ENCODE measurements around the gene ITGBL1. TPM values are rescaled to one million over a fixed set of nuclear protein-coding genes. Genes with fewer than 3 reads are reported as not detected.

Gene ITGBL1
- total RNA-seq, 2 experiments from 2014 or later: not detected

DNA sequence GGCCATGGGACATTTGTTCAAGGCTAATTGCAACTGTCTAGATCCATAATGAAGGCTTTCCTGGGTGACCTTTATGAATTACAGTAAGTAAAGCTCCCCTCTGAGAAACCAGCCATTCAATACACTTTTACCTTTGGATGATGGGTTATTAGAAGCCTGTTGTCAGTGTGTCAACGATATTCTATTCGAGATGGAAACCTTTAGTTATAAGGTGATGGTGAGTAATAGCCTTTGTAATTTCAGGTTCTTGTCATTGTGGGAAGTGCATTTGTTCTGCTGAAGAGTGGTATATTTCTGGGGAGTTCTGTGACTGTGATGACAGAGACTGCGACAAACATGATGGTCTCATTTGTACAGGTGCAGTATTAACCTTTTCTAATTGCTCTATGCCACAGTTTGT lies 261.7 kb downstream of the ITGBL1 start:
- no peaks in the 10 kb centered on the region for H3K79me2 ChIP-seq (ENCODE audit: insufficient read depth, low read depth, low read length)
- H3K9me3 ChIP-seq (ENCODE audit: low read length): no peaks in the 10 kb centered on the region
- H3K4me3 ChIP-seq (ENCODE audit: low read depth, low read length, poor library complexity, severe bottlenecking): no peak overlapping the region
- no peaks in the 10 kb centered on the region for H3K36me3 ChIP-seq (ENCODE audit: insufficient read depth, low read length)
- H3K9me2 ChIP-seq (ENCODE audit: insufficient read depth, low read length): no peaks in the 10 kb centered on the region
- no peak for DNase-seq (ENCODE audit: low spot score)
- ChIA-PET CTCF (ENCODE audit: unreplicated experiment) (no interaction called here), POLR2A (no interaction called here)
- intact Hi-C loops (cut with micrococcal nuclease; ENCODE audit: unreplicated experiment): no loop called here
- no peak overlapping the region for H3K4me2 ChIP-seq (ENCODE audit: low read length)
- no peaks in the 10 kb centered on the region for H3K4me1 ChIP-seq (ENCODE audit: insufficient read depth, low read length, poor library complexity, severe bottlenecking)
- H2AFZ ChIP-seq (ENCODE audit: low read length): no peak overlapping the region
- H3K27ac ChIP-seq (ENCODE audit: low read depth, low read length, poor library complexity, severe bottlenecking): no peak overlapping the region
- TF ChIP-seq, protein P1, sequence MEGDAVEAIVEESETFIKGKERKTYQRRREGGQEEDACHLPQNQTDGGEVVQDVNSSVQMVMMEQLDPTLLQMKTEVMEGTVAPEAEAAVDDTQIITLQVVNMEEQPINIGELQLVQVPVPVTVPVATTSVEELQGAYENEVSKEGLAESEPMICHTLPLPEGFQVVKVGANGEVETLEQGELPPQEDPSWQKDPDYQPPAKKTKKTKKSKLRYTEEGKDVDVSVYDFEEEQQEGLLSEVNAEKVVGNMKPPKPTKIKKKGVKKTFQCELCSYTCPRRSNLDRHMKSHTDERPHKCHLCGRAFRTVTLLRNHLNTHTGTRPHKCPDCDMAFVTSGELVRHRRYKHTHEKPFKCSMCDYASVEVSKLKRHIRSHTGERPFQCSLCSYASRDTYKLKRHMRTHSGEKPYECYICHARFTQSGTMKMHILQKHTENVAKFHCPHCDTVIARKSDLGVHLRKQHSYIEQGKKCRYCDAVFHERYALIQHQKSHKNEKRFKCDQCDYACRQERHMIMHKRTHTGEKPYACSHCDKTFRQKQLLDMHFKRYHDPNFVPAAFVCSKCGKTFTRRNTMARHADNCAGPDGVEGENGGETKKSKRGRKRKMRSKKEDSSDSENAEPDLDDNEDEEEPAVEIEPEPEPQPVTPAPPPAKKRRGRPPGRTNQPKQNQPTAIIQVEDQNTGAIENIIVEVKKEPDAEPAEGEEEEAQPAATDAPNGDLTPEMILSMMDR (conservative IDR thresholded peaks at IDR 0.05; ENCODE audit: low read length): no peak
- TF ChIP-seq EZH2phosphoT487 (IDR thresholded peaks at IDR 0.05; ENCODE audit: borderline replicate concordance, low read depth, low read length): no peak
- no peaks in the 10 kb centered on the region for H4K20me1 ChIP-seq (ENCODE audit: insufficient read depth, low read length)
- no TSS peak for BruUV-seq (replicated peaks)

DNA sequence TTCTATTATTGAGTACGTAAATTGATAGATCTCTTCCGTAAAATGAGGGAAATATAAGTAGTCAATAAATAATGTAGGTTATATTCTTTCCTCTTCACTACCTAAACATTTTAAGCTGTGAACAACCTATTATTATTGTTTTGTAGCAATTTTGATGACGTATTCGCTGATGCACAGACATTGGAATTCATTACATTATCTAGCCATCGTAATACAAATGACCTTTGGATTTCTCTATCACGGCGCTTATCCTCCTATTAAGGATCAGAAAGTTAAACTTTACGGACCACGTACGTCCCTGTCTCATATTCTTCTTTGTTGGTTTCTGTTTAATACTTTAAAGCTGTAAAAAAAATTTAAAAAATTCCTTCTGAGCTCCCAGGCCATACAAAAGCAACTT lies 264.9 kb downstream of the ITGBL1 start:
- no peaks in the 10 kb centered on the region for H3K79me2 ChIP-seq (ENCODE audit: insufficient read depth, low read depth, low read length)
- DNase-seq (ENCODE audit: low spot score): no peak
- H2AFZ ChIP-seq (ENCODE audit: low read length): no peak overlapping the region
- ChIA-PET POLR2A (no interaction called here), CTCF (ENCODE audit: unreplicated experiment) (no interaction called here)
- H3K4me3 ChIP-seq (ENCODE audit: low read depth, low read length, poor library complexity, severe bottlenecking): no peak overlapping the region
- no peak for TF ChIP-seq EZH2phosphoT487 (IDR thresholded peaks at IDR 0.05; ENCODE audit: borderline replicate concordance, low read depth, low read length)
- TF ChIP-seq, protein P1 (conservative IDR thresholded peaks at IDR 0.05; ENCODE audit: low read length): no peak
- no peaks in the 10 kb centered on the region for H3K4me1 ChIP-seq (ENCODE audit: insufficient read depth, low read length, poor library complexity, severe bottlenecking)
- H4K20me1 ChIP-seq (ENCODE audit: insufficient read depth, low read length): no peaks in the 10 kb centered on the region
- no TSS peak for BruUV-seq (replicated peaks)
- no peak overlapping the region for H3K4me2 ChIP-seq (ENCODE audit: low read length)
- no peak overlapping the region for H3K27ac ChIP-seq (ENCODE audit: low read depth, low read length, poor library complexity, severe bottlenecking)
- no peaks in the 10 kb centered on the region for H3K36me3 ChIP-seq (ENCODE audit: insufficient read depth, low read length)
- intact Hi-C loops (cut with micrococcal nuclease; ENCODE audit: unreplicated experiment): no loop called here
- H3K9me2 ChIP-seq (ENCODE audit: insufficient read depth, low read length): no peaks in the 10 kb centered on the region
- H3K9me3 ChIP-seq (ENCODE audit: low read length): no peaks in the 10 kb centered on the region

DNA sequence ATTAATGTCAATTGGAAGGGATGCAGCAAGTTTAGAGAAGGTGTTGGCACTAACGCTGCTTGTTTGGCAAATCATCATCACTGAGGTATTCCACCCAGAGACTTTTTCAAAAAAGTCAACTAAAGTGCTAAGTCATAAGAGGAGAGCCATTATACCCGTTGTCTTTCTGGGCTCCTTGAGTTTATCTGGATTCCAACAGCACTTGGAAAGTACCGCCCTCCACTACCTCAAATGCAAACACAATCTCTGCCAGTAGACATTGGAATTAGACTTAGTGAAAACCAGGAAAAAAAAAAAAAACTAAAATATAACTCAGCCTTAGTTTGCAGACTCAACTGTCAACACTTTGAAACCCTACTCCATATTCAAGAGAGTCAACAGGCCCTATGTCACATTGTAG lies 266.0 kb downstream of the ITGBL1 start:
- no peaks in the 10 kb centered on the region for H4K20me1 ChIP-seq (ENCODE audit: insufficient read depth, low read length)

More for the DNA sequence above, 266.0 kb downstream of the ITGBL1 start:
- CTCF ChIA-PET (ENCODE audit: unreplicated experiment): no interaction called here
- no peak for DNase-seq (ENCODE audit: low spot score)
- Histone ChIP-seq H3K36me3 (ENCODE audit: insufficient read depth, low read length) (no peaks in the 10 kb centered on the region), H3K27ac (ENCODE audit: low read depth, low read length, poor library complexity, severe bottlenecking) (no peak overlapping the region), H3K4me3 (ENCODE audit: low read depth, low read length, poor library complexity, severe bottlenecking) (no peak overlapping the region), H3K9me3 (ENCODE audit: low read length) (no peaks in the 10 kb centered on the region), H3K4me1 (ENCODE audit: insufficient read depth, low read length, poor library complexity, severe bottlenecking) (no peaks in the 10 kb centered on the region), H3K4me2 (ENCODE audit: low read length) (no peak overlapping the region), H3K79me2 (ENCODE audit: insufficient read depth, low read depth, low read length) (no peaks in the 10 kb centered on the region), H3K9me2 (ENCODE audit: insufficient read depth, low read length) (no peaks in the 10 kb centered on the region), H2AFZ (ENCODE audit: low read length) (no peak overlapping the region)
- BruUV-seq (replicated peaks): no TSS peak
- POLR2A ChIA-PET: no interaction called here
- intact Hi-C loops (cut with micrococcal nuclease; ENCODE audit: unreplicated experiment): no loop called here
- TF ChIP-seq, protein P1 (conservative IDR thresholded peaks at IDR 0.05; ENCODE audit: low read length): no peak
- TF ChIP-seq EZH2phosphoT487 (IDR thresholded peaks at IDR 0.05; ENCODE audit: borderline replicate concordance, low read depth, low read length): no peak
